GM12864 (cell line): ENCODE data around the gene C1orf122.

Source experiments
- DNase-seq: peaks from one replicate; pipeline ENCODE4 v3.0.0-alpha.2; 2011; ENCODE audit warnings: low read depth
- H3K4me3 ChIP-seq: 2 replicates; pipeline ENCODE4 v1.5.1; 2011; ENCODE audit warnings: mild to moderate bottlenecking, low read depth, low read length, control low read depth
- TF ChIP-seq, protein P1 (sequence below): IDR thresholded peaks from 2 replicates; pipeline ENCODE4 v1.5.1; 2011; ENCODE audit warnings: low read depth, mild to moderate bottlenecking, moderate library complexity, low read length, control low read depth, inconsistent platforms; ENCODE audit errors: missing control alignments

Gene C1orf122

DNA sequence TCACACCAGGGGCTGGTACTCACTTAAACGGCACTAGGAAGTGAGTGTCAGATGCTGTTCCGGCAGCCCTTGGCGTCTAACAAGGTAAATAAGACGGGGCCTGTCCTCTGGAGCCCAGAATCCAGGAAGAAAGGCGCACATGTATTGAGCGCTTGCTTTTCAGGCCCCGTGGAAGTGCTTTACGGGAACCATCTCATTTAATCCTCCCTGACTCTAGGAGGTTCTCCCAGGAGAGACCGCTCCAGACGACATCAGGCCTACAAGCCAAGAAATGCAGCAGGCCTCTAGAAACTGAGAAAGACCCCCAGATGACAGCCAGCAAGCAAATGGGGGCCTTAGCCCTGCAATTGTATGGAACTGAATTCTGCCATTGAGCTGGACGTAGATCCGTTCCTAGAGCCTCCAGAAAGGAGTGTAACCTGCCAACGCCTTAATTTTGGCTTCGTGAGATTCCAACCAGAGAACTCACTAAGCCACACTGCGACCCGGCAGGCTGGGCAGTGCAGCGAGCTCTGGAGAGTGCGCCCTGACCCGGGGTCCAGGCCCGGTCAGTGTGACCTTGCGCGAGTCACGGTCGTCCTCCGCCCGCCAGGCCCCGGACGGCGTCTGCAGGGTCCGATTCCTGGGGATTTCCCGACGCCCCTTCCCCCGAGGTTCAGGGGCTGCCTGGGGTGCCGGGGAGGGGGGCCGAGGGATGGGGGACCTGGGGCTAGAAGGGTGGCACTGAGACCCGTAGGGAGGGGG is 14.5 kb upstream of the C1orf122 start:
- TF ChIP-seq, protein P1, sequence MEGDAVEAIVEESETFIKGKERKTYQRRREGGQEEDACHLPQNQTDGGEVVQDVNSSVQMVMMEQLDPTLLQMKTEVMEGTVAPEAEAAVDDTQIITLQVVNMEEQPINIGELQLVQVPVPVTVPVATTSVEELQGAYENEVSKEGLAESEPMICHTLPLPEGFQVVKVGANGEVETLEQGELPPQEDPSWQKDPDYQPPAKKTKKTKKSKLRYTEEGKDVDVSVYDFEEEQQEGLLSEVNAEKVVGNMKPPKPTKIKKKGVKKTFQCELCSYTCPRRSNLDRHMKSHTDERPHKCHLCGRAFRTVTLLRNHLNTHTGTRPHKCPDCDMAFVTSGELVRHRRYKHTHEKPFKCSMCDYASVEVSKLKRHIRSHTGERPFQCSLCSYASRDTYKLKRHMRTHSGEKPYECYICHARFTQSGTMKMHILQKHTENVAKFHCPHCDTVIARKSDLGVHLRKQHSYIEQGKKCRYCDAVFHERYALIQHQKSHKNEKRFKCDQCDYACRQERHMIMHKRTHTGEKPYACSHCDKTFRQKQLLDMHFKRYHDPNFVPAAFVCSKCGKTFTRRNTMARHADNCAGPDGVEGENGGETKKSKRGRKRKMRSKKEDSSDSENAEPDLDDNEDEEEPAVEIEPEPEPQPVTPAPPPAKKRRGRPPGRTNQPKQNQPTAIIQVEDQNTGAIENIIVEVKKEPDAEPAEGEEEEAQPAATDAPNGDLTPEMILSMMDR = no peak
- DNase-seq = no peak
- H3K4me3 ChIP-seq = peak overlapping the region; percentile 69

DNA sequence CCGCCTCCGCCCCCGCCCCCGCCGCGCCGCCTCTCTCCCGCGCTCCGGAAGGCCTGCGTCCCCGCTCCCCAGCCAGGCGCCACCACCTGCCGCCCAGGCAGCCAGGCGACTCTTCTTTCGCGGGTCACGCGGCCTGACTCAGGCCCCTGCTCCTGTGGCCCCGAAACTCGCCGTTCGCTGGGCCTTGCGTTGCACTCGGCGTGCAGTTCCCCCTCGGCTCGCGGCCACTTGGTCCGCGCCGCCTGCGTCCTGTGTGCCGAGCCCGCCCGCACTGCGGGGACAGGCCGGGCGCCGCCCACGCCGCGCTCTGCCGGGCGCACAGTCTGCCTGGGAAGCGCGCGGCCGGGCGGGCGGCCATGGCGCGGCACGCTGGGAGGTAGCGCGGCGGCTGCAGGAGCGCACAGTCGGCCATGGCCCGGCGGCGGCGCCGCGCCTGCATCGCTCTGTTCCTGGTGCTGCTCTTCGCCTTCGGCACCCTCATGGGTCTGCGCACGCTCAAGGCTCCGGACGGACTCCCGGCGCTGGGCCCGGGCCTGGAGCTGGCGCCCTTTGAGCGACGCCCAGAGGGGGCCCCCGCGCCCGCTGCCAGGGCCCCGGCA is 13.7 kb upstream of the C1orf122 start, which contains the start of gene MANEAL:
TSS of gene MANEAL (plus strand) at position 75 of the 599 bp plus-strand sequence. CDS start at position 411, 336 bp downstream.
- DNase-seq = no peak
- H3K4me3 ChIP-seq = peak within 1 kb of the TSS; percentile 69
- TF ChIP-seq, protein P1 = no peak

DNA sequence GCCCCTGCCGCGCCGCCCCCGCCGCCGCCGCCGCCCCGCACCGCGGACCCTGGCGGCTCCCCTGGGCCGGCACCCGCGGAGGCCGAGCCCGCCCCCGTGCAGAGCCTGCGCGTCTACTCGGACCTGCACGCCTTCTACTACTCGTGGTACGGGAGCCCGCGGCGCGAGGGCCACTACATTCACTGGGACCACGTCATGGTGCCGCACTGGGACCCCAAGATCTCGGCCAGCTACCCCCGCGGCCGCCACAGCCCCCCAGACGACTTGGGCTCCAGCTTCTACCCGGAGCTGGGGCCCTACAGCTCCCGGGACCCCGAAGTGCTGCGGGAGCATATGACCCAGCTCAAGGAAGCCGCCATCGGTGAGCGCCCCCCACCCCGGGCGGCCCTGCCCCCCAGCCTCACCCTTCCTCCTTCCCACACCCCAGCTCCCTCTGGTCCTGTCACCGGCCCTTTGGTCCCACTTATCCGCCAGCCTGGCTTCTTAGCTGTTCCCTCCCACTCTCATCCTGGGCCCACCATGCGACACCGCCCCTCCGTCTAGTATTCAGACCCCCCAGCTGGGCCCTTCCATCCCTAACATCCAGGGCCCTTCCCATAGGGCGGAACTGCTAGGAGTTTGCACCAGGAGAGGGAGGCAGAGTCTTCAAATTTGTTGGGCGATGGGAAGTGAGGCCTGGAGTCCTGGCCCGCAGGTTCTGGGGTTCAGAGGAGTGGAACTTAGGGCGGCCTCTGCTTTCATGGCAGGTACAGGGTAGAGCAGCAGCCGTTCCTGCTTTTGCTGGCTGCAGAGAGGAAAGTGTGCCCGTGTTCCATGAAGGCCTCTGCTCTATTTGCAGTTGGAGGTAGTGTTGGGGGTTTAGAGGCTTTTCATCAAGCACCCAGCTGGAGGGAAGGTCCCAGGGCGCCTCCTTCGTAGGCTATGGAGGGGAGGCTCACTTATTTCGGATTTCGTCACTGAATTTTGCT is 12.9 kb upstream of the C1orf122 start:
- TF ChIP-seq, protein P1 = no peak
- H3K4me3 ChIP-seq = peak overlapping the region; percentile 69
- DNase-seq = no peak

DNA sequence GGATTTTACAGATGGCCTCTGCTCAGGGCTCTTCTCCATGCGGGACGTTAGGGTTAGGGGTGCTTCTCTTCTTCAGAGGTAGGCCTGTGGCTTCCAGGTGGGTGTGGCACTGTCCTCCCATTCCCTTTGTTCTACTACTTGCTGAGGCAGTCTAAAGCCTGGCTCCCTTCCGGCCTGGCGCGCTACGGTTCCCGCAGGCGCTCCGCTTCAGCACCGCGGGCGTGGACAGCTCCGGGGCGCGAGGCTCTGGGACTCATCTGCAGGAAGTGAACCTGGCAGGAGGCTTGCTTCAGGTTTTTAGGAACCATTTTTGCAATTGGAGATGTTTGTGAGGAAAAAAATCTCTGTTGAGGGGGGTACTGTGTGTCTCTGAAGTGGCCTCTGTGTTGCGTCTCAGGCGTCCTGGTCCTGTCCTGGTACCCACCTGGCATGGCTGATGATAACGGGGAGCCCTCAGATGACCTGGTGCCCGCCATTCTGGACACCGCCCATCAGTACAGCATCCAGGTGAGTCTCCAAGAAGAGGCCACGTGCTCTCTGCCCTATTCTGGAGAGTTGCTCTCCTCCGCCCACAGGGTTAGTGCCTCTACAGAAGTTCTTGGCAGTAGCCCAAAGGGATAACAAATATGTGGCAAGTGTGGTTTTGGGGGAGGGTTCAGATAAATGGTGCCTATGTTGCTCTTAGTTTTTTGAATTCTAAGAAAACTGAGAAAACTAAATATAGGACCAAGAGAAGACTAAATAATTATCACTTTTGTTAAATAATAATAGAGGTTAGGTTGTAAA is 12.1 kb upstream of the C1orf122 start:
- TF ChIP-seq, protein P1 = no peak
- peak overlapping the region; percentile 69; the same call in 1 of the 2 replicates for H3K4me3 ChIP-seq
- no peak for DNase-seq

DNA sequence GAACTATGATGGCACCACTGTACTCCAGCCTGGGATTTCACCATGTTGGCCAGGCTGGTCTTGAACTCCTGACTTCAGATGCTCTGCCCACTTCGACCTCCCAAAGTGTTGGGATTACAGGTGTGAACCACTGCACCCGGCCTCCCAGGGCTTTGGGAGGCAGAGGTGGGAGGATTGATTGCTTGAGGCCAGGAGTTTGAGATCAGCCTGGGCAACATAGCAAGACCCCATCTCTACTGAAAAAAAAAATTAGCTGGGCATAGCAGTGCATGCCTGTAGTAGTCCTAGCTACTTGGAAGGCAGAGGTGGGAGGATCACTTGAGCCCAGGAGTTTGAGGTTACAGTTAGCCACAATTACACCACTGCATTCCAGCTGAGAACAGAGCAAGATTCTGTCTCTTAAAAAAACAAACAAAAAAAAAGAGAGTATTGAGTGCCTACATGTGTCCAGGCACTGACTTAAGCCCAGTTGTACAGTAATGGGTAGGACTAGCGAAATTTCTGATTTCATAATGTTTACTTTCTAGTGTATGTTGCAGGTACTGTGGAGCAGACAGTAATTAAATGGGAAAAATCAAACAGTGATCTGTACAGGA is 9.7 kb upstream of the C1orf122 start:
- DNase-seq = no peak
- H3K4me3 ChIP-seq = no peak overlapping the region
- TF ChIP-seq, protein P1 = no peak

DNA sequence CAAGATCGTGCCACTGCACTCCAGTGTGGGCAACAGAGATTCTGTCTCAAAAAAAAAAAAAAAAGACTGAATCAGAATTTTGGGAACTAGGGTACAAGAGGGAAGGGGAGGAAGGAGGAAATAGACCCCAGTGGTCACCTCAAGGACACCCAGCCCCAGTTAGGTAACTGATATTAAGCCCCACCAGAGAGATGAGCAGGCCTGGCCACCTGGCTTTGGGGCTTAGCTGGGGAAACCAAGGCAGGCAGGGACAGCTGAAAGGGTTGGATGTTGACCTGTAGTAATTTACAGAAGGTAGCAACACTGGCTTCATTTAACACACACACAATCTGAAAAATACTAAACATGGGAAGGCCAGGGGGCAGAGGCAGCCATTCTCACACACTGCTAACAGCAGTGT is 5.2 kb upstream of the C1orf122 start:
- no peak overlapping the region for H3K4me3 ChIP-seq
- no peak for DNase-seq
- TF ChIP-seq, protein P1 = no peak
